Small intestine (tissue), 16 donors: ENCODE results near the gene NAT14. TPM values are rescaled to one million over a fixed set of nuclear protein-coding genes. Genes with fewer than 3 reads are reported as not detected.

Source experiments
- DNase-seq, 2 donors: peaks; one replicate each; pipeline versions ENCODE4 v3.0.0 to v3.0.0-alpha.2; 2013
- FAIRE-seq: peaks from 2 replicates; lab custom pipeline; 2012; peaks lifted over from hg19 to GRCh38; lab: Jason Lieb, UNC
- H3K27ac ChIP-seq, 3 donors: one replicate each; pipeline ENCODE4 v1.5.1; 2013; ENCODE audit warnings: low read length in 2 of 3, mild to moderate bottlenecking in 2 of 3, control low read depth in 1 of 3, inconsistent platforms in 1 of 3, low read depth in 1 of 3, moderate library complexity in 1 of 3
- H3K27me3 ChIP-seq, 3 donors: one replicate each; pipeline ENCODE4 v1.6.1; 2013; ENCODE audit warnings: low read length in 3 of 3, inconsistent platforms in 1 of 3; ENCODE audit not compliant: control insufficient read depth in 3 of 3, insufficient read depth in 3 of 3
- H3K36me3 ChIP-seq, 3 donors: one replicate each; pipeline ENCODE4 v1.6.1; 2013; ENCODE audit warnings: low read length in 3 of 3, inconsistent platforms in 1 of 3, low read depth in 1 of 3, mild to moderate bottlenecking in 1 of 3, moderate library complexity in 1 of 3; ENCODE audit not compliant: control insufficient read depth in 3 of 3, insufficient read depth in 2 of 3
- H3K4me1 ChIP-seq, 3 donors: one replicate each; pipeline ENCODE4 v1.6.1; 2013; ENCODE audit warnings: low read length in 2 of 3, inconsistent platforms in 1 of 3, low read depth in 1 of 3, mild to moderate bottlenecking in 1 of 3, moderate library complexity in 1 of 3; ENCODE audit not compliant: control insufficient read depth in 3 of 3, insufficient read depth in 2 of 3
- H3K4me3 ChIP-seq, 3 donors: one replicate each; pipeline ENCODE4 v1.5.1; 2013; ENCODE audit warnings: low read length in 3 of 3, control low read depth in 1 of 3, inconsistent platforms in 1 of 3, low read depth in 1 of 3, mild to moderate bottlenecking in 1 of 3, moderate library complexity in 1 of 3
- H3K9me3 ChIP-seq, 2 donors: one replicate each; pipeline ENCODE4 v1.6.1; 2013; ENCODE audit warnings: low read depth in 1 of 2, low read length in 1 of 2; ENCODE audit not compliant: control insufficient read depth in 2 of 2, insufficient read depth in 1 of 2
- WGBS, 3 donors: extraction: QIAGEN DNeasy Blood & Tissue Kit; methylation state at CpG; one replicate each; pipeline ENCODE4 v1.1.7; 2013; 5-methylcytosine and 5-hydroxymethylcytosine counted together
- long read RNA-seq, 10 donors: transcript quantifications; one replicate each; lab custom pipeline, GENCODE V29; 2026
- polyA plus RNA-seq, 4 donors: library from polyadenylated mRNA; stranded (reverse) in 3 of 4; unstranded in 1 of 4; fragments of 200-250 nt in 3 of 4; fragments of 120-200 nt in 1 of 4; gene quantifications; one replicate each; pipeline versions ENCODE4 v1.2.1 to v1.2.3, GENCODE V29; 2013
- donor health status: healthy with polysubstance abuse.
- donor health status: control.
- donor health status: control.
- donor health status: Bipolar disorder and iron deficiency.
- donor health status: healthy.

NAT14 gene
- 10 to 100 TPM in 1 of 4 donors, 1 to 10 TPM in 3; 5.8 to 10.2 (median 7.8) TPM for polyA plus RNA-seq
- long read RNA-seq, donor 1, partial matches to known transcripts: 0 of 6 reads
- long read RNA-seq, donor 1, other reads (novel, unspliced or antisense): 0 of 6 reads
- long read RNA-seq, donor 2: 0 reads
- long read RNA-seq, donor 3, partial matches to known transcripts: 0 of 2 reads
- long read RNA-seq, donor 3, other reads (novel, unspliced or antisense): 0 of 2 reads
- long read RNA-seq, donor 4: 0 reads
- long read RNA-seq, donor 5, partial matches to known transcripts: 0 of 1 reads
- long read RNA-seq, donor 5, other reads (novel, unspliced or antisense): 0 of 1 reads
- long read RNA-seq, donor 6, partial matches to known transcripts: 0 of 2 reads
- long read RNA-seq, donor 6, other reads (novel, unspliced or antisense): 0 of 2 reads
- long read RNA-seq, donor 7, transcript NAT14-201 (3 exons, 1,536 nt): major isoform, 14 of 15 reads
- long read RNA-seq, donor 7, partial matches to known transcripts: 0 of 15 reads
- long read RNA-seq, donor 7, other reads (novel, unspliced or antisense): 0 of 15 reads
- long read RNA-seq, donor 8: 0 reads
- long read RNA-seq, donor 9: 0 reads
- long read RNA-seq, donor 10, transcript NAT14-201 (3 exons, 1,536 nt): major isoform, 11 of 11 reads
- long read RNA-seq, donor 10, partial matches to known transcripts: 0 of 11 reads
- long read RNA-seq, donor 10, other reads (novel, unspliced or antisense): 0 of 11 reads

GRCh38 chr19:55484593-55485438 lies at the start of gene NAT14:
Gene NAT14, plus strand, starts transcription at chr19:55485188. Its CDS starts 521 bp downstream, at chr19:55485709.
- no peaks in the 10 kb centered on the region for H3K9me3 ChIP-seq
- no peak for FAIRE-seq
- peak in 1 of 2 donors; percentile 80 for DNase-seq
- peaks cover 0 to 24% (median 3%) of the 10 kb centered on the region in 3 donors for H3K4me1 ChIP-seq
- 2 to 4% (median 3%) methylated on average over 51 to 78 of the region's 78 CpGs for WGBS, 3 donors
- H3K4me3 ChIP-seq: peak within 1 kb of the TSS; percentile 41 to 66 (median 53)
- H3K36me3 ChIP-seq: peaks cover 4 to 27% (median 10%) of the 10 kb centered on the region in 3 donors
- peak within 1 kb of the TSS in 2 of 3 donors; percentile 48 to 74 for H3K27ac ChIP-seq
- H3K27me3 ChIP-seq: peaks cover 0 to 22% (median 0%) of the 10 kb centered on the region in 3 donors

- peaks cover 0 to 4% of the 10 kb centered on the region in 2 donors for H3K9me3 ChIP-seq
- no peak for FAIRE-seq
- 41 to 54% (median 53%) methylated on average over 8 of the region's 8 CpGs for WGBS, 3 donors
- H3K36me3 ChIP-seq: no peaks in the 10 kb centered on the region
- H3K4me1 ChIP-seq: peaks cover 0 to under 1% (median 0%) of the 10 kb centered on the region in 3 donors
- peaks cover 4 to 57% (median 46%) of the 10 kb centered on the region in 3 donors for H3K27me3 ChIP-seq
- no peak overlapping the region for H3K4me3 ChIP-seq
- H3K27ac ChIP-seq: no peak overlapping the region
- no peak for DNase-seq
Observed at GRCh38 chr19:55436847-55437246, 48.1 kb upstream of the NAT14 start.

GRCh38 chr19:55437410-55437809 lies 47.6 kb upstream of the NAT14 start:
- DNase-seq: peak; percentile 38 to 78
- peaks cover 6 to 55% (median 42%) of the 10 kb centered on the region in 3 donors for H3K27me3 ChIP-seq
- peaks cover 0 to 2% (median 0%) of the 10 kb centered on the region in 3 donors for H3K4me1 ChIP-seq
- H3K27ac ChIP-seq: no peak overlapping the region
- FAIRE-seq: no peak
- peaks cover 0 to 4% of the 10 kb centered on the region in 2 donors for H3K9me3 ChIP-seq
- H3K36me3 ChIP-seq: no peaks in the 10 kb centered on the region
- H3K4me3 ChIP-seq: no peak overlapping the region
- WGBS, 3 donors: 2 to 3% (median 3%) methylated on average over 15 to 17 of the region's 17 CpGs

GRCh38 chr19:55439052-55439451 lies 45.9 kb upstream of the NAT14 start:
- Histone ChIP-seq H3K4me3 (no peak overlapping the region), H3K27me3 (peaks cover 3 to 58% (median 42%) of the 10 kb centered on the region in 3 donors), H3K4me1 (peaks cover 0 to 2% (median 0%) of the 10 kb centered on the region in 3 donors), H3K9me3 (peaks cover 0 to 4% of the 10 kb centered on the region in 2 donors), H3K27ac (no peak overlapping the region), H3K36me3 (no peaks in the 10 kb centered on the region)
- DNase-seq (no peak), FAIRE-seq (no peak)
- 70 to 83% (median 79%) methylated on average over 5 of the region's 5 CpGs for WGBS, 3 donors

GRCh38 chr19:55440411-55441105 lies 44.4 kb upstream of the NAT14 start:
- 11 to 18% (median 12%) methylated on average over 34 to 39 of the region's 39 CpGs for WGBS, 3 donors
- peaks cover 11 to 73% (median 53%) of the 10 kb centered on the region in 3 donors for H3K27me3 ChIP-seq
- DNase-seq (no peak), FAIRE-seq (no peak)
- H3K27ac ChIP-seq: no peak overlapping the region
- peaks cover 0 to 4% of the 10 kb centered on the region in 2 donors for H3K9me3 ChIP-seq
- H3K36me3 ChIP-seq: no peaks in the 10 kb centered on the region
- H3K4me1 ChIP-seq: peaks cover 0 to 2% (median 0%) of the 10 kb centered on the region in 3 donors
- no peak overlapping the region for H3K4me3 ChIP-seq

GRCh38 chr19:55441319-55441691 lies 43.7 kb upstream of the NAT14 start:
- no peak overlapping the region for H3K27ac ChIP-seq
- no peak for FAIRE-seq
- 7 to 14% (median 11%) methylated on average over 21 of the region's 21 CpGs for WGBS, 3 donors

GRCh38 chr19:55441692-55442321 lies 43.2 kb upstream of the NAT14 start:
- Histone ChIP-seq H3K4me3 (no peak overlapping the region), H3K4me1 (peaks cover 0 to 2% (median 0%) of the 10 kb centered on the region in 3 donors), H3K27ac (no peak overlapping the region), H3K9me3 (peaks cover 0 to 4% of the 10 kb centered on the region in 2 donors), H3K27me3 (peaks cover 11 to 83% (median 54%) of the 10 kb centered on the region in 3 donors), H3K36me3 (no peaks in the 10 kb centered on the region)
- DNase-seq (no peak), FAIRE-seq (no peak)
- 3 to 4% (median 4%) methylated on average over 39 of the region's 39 CpGs for WGBS, 3 donors

More at GRCh38 chr19:55441319-55441691, 43.7 kb upstream of the NAT14 start:
- Histone ChIP-seq H3K9me3 (peaks cover 0 to 4% of the 10 kb centered on the region in 2 donors), H3K4me1 (peaks cover 0 to 2% (median 0%) of the 10 kb centered on the region in 3 donors), H3K4me3 (no peak overlapping the region), H3K27me3 (peaks cover 11 to 78% (median 54%) of the 10 kb centered on the region in 3 donors), H3K36me3 (no peaks in the 10 kb centered on the region)
- DNase-seq: no peak
